Muscle of arm (tissue), 14 donors: ENCODE results near the gene OR2M7. TPM values are rescaled to one million over a fixed set of nuclear protein-coding genes. Genes with fewer than 3 reads are reported as not detected.
"Not testable (repeated sequence)": the region's sequence is repeated elsewhere in the genome, so short reads cannot be mapped to it uniquely, and the experiment has no call there.

Experiments used
- DNase-seq: peaks from one replicate; pipeline ENCODE4 v3.0.0-alpha.2; 2013
- long read RNA-seq, 11 donors: transcript quantifications; one replicate each; lab custom pipeline, GENCODE V29; 2026
- polyA plus RNA-seq, 12 donors: library from polyadenylated mRNA; unstranded; fragments of 120-200 nt; gene quantifications; one replicate each; pipeline ENCODE4 v1.2.1, GENCODE V29; 2013; ENCODE audit not compliant: insufficient read length in 12 of 12

OR2M7 gene
- not detected for polyA plus RNA-seq
- long read RNA-seq, donor 1: 0 reads
- long read RNA-seq, donor 2: 0 reads
- long read RNA-seq, donor 3: 0 reads
- long read RNA-seq, donor 4: 0 reads
- long read RNA-seq, donor 5: 0 reads
- long read RNA-seq, donor 6: 0 reads
- long read RNA-seq, donor 7: 0 reads
- long read RNA-seq, donor 8, partial matches to known transcripts: 0 of 1 reads
- long read RNA-seq, donor 8, other reads (novel, unspliced or antisense): 0 of 1 reads
- long read RNA-seq, donor 9: 0 reads
- long read RNA-seq, donor 10: 0 reads
- long read RNA-seq, donor 11: 0 reads

GRCh38 chr1:248324468-248324867 is at the start of gene OR2M7:
OR2M7 (minus strand) TSS chr1:248324568; CDS start chr1:248324568, 0 bp downstream.
- no peak for DNase-seq

GRCh38 chr1:248373761-248374160 is 49.4 kb upstream of the OR2M7 start:
- DNase-seq: no peak

GRCh38 chr1:248372394-248372793 is 48.0 kb upstream of the OR2M7 start:
- DNase-seq: no peak

DNA sequence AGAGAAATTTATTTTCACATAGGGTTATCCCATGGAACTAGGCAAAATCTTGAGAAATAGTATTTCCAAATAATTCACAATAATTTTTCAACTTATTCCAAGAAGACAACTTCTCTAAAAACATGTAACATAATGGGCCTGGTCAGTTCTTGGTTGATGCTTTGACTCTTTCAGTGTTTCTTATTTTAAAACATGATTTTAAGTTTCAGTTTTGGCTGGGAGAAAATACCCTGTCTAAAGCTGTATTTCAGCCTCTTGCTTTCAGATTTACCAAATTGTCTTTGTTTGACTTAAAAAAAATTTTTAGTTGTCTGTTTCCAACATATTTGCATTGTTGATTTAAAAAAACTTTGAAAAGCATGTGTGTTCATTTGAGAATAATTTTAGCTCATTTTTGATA is 42.2 kb upstream of the OR2M7 start:
- no peak for DNase-seq

DNA sequence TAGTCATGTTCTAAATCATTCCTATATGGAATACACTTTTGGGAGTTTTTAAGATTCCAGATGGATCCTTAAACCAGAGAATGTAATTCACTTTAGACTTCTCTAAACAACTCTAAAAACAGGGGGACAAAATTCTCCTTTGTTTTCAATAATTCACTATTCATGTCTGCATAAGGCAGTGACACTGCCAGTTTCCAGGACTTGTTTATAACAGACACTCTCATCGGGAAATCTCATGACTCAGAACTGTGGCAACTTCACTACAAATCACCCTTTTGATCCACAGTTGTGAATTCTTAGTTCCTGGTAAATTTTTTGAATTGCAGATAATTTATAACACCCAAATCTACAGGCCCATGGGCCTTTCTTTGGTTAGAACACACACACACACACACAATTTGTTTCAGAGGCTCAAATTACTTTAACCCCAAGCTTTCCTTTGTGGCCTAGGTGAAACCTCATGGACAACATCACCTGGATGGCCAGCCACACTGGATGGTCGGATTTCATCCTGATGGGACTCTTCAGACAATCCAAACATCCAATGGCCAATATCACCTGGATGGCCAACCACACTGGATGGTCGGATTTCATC is 36.9 kb upstream of the OR2M7 start, which contains the start of gene OR2T4:
Gene OR2T4 (plus strand): TSS at position 545 of the 595 bp plus-strand sequence. CDS start 0 bp downstream, at position 545.
- no peak for DNase-seq

- DNase-seq: no peak
Observed at GRCh38 chr1:248359415-248359814, 35.0 kb upstream of the OR2M7 start.

- DNase-seq: no peak
Observed at GRCh38 chr1:248348475-248348874, 24.1 kb upstream of the OR2M7 start, which contains the start of gene OR14C36. OR14C36 (plus strand) TSS chr1:248348775; CDS start chr1:248348775, 0 bp downstream.

DNA sequence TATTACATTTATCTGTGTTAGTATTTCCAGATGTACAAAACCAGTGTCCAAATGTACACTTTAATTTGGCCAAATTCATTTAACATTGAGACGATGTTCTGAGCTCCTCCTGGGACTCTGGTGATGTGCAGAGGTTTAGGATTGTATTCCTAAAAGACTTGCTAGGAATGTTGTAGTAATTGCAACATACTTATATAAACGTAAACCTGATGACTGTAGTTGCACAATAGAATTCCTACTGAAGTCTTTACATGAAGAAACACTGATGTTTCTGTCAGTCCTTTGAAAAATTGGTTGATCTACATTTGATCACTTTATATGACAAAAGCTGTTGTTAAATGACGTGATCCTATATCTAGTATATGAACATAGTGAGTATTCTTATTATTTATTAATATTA is 19.1 kb upstream of the OR2M7 start:
- DNase-seq: no peak

DNA sequence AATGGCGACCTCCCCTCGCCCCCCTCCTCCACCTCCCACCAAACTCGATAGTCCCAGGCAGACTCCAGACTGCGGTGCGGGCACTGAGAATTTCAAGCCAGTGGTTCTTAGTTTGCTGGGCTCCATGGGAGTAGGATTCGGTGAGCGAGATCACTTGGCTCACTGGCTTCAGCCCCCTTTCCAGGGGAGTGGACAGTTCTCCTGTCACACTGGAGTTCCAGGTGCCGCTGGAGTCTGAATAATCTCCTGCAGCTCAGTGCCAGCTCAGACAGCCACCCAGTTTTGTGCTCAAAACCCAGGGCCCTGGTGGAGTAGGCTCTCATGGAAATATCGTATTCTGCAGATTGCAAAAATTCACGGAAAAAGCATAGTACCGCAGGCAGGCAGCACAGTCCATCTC is 7.6 kb downstream of the OR2M7 start:
- DNase-seq: no peak

- DNase-seq: not testable (repeated sequence)
Observed at GRCh38 chr1:248306740-248307139, 17.6 kb downstream of the OR2M7 start.

- no peak for DNase-seq
Observed at GRCh38 chr1:248306103-248306502, 18.3 kb downstream of the OR2M7 start.

- not testable (repeated sequence) for DNase-seq
Observed at GRCh38 chr1:248305672-248306071, 18.7 kb downstream of the OR2M7 start.

- no peak for DNase-seq
Observed at GRCh38 chr1:248303324-248303723, 21.0 kb downstream of the OR2M7 start, which contains the start of gene OR2T12. OR2T12 (minus strand) TSS chr1:248303424; CDS start chr1:248295578, 7,846 bp downstream.

DNA sequence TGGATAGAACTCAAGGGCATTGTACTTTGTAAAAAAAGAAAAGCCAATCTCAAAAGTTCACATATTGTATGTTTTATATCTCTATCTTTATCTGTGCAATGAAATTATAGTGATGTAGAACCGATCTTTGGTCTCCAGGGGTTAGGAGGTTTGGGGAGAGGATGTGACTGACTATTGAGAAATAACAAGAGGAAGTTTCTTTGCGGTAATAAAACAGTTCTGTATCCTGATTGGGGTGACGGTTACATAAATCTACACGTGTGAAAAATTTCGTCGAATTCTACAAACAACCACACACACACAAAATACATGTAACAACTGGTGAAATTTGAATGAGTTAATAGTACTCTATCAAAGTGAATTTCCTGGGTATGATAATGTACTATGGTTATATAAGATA is 36.0 kb downstream of the OR2M7 start:
- no peak for DNase-seq

DNA sequence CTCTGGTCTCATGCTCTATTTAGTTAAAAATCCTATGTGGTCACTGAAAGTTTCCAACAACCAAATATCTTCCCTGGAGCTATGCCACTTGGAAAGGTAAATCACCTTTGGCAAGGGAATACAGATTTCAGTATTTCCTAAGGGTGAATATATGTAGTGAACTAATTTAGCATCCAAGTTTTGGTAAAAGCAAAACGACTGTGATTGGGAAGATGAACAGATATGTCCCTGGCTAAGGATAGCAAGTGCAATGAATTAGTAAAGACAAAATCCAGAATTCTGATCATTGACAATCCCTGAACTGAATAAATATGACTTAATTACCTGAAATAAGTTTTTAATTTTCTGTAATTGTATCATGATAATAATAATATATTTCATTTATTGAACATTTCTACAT is 46.5 kb downstream of the OR2M7 start, which contains the start of gene OR2T33:
Gene OR2T33 (minus strand): TSS at position 101 of the 400 bp plus-strand sequence. CDS start 4,162 bp downstream, outside the sequence.
- DNase-seq: no peak

Other genes starting within 250 kb of the OR2M7 start
- not detected for gene OR2L13, start 229.4 kb downstream of the OR2M7 start, polyA plus RNA-seq
- gene OR2M5, start 179.4 kb downstream of the OR2M7 start, polyA plus RNA-seq: not detected
- gene OR2M2, start 149.7 kb downstream of the OR2M7 start, polyA plus RNA-seq: not detected
- under 1 TPM in 4 of 12 donors, not detected in 8; 0.03 to 0.04 (median 0.03) TPM for gene OR2M3, start 127.3 kb downstream of the OR2M7 start, polyA plus RNA-seq
- gene OR2M4, start 93.2 kb downstream of the OR2M7 start, polyA plus RNA-seq: under 1 TPM in 6 of 12 donors, not detected in 6; 0.03 to 0.07 (median 0.04) TPM
- gene OR2T33, start 46.6 kb downstream of the OR2M7 start, polyA plus RNA-seq: not detected
- under 1 TPM in 1 of 12 donors, not detected in 11; 0.04 TPM for gene OR2T12, start 21.1 kb downstream of the OR2M7 start, polyA plus RNA-seq
- gene OR14C36, start 24.2 kb upstream of the OR2M7 start, polyA plus RNA-seq: not detected
- not detected for gene OR2T4, start 37.1 kb upstream of the OR2M7 start, polyA plus RNA-seq
- not detected for gene OR2T6, start 51.2 kb upstream of the OR2M7 start, polyA plus RNA-seq
- not detected for gene OR2T1, start 78.5 kb upstream of the OR2M7 start, polyA plus RNA-seq
- gene OR2T2, start 121.1 kb upstream of the OR2M7 start, polyA plus RNA-seq: not detected
- not detected for gene OR2T3, start 148.8 kb upstream of the OR2M7 start, polyA plus RNA-seq
- gene OR2T5, start 164.0 kb upstream of the OR2M7 start, polyA plus RNA-seq: not detected
- under 1 TPM in 2 of 12 donors, not detected in 10; 0.03 TPM for gene OR2G6, start 183.5 kb upstream of the OR2M7 start, polyA plus RNA-seq
- gene OR2T29, start 238.2 kb upstream of the OR2M7 start, polyA plus RNA-seq: not detected